MM.1S (cell line): Measurements from ENCODE around the gene PTPRN2.

Experiments
- DNase-seq: peaks from one replicate; pipeline ENCODE4 v3.0.0-alpha.2; 2015
- H2AFZ ChIP-seq: fragments of 300-600 bp; sonication (generic); 2 replicates; pipeline ENCODE4 v1.6.0; 2016; ENCODE audit warnings: antibody characterized with exemption, low read length
- H3F3A ChIP-seq: fragments of 300-600 bp; sonication (generic); 2 replicates; pipeline ENCODE4 v1.6.1; 2016; ENCODE audit warnings: mild to moderate bottlenecking, antibody characterized with exemption, low read length, moderate library complexity, mixed read lengths; ENCODE audit not compliant: insufficient read depth
- H3K27ac ChIP-seq: fragments of 300-600 bp; sonication (generic); 2 replicates; pipeline ENCODE4 v1.5.1; 2016; ENCODE audit warnings: mild to moderate bottlenecking, low read length
- H3K27me3 ChIP-seq: fragments of 300-600 bp; sonication (generic); replicated peaks from 2 replicates; pipeline ENCODE4 v1.6.0; 2016; ENCODE audit warnings: low read length; ENCODE audit not compliant: insufficient read depth
- H3K36me3 ChIP-seq: fragments of 300-600 bp; sonication (generic); replicated peaks from 2 replicates; pipeline ENCODE4 v1.6.1; 2016; ENCODE audit warnings: mild to moderate bottlenecking, low read length, mixed read lengths; ENCODE audit not compliant: insufficient read depth
- H3K4me1 ChIP-seq: fragments of 300-600 bp; sonication (generic); 2 replicates; pipeline ENCODE4 v1.6.1; 2016; ENCODE audit warnings: low read length, mixed read lengths
- H3K4me2 ChIP-seq: fragments of 300-600 bp; sonication (generic); 2 replicates; pipeline ENCODE4 v1.6.0; 2016; ENCODE audit warnings: low read depth, low read length
- H3K4me3 ChIP-seq: fragments of 300-600 bp; sonication (generic); 2 replicates; pipeline ENCODE4 v1.5.1; 2016; ENCODE audit warnings: low read length, mixed read lengths
- H3K79me2 ChIP-seq: fragments of 300-600 bp; sonication (generic); 2 replicates; pipeline ENCODE4 v1.6.1; 2016; ENCODE audit warnings: mixed run types, low read length, mixed read lengths
- H3K9ac ChIP-seq: fragments of 300-600 bp; sonication (generic); 2 replicates; pipeline ENCODE4 v1.6.1; 2016; ENCODE audit warnings: low read length, mixed read lengths
- H3K9me2 ChIP-seq: fragments of 300-600 bp; sonication (generic); replicated peaks from 2 replicates; pipeline ENCODE4 v1.6.1; 2016; ENCODE audit warnings: mild to moderate bottlenecking, low read length, mixed read lengths; ENCODE audit not compliant: insufficient read depth
- H3K9me3 ChIP-seq: fragments of 300-600 bp; sonication (generic); replicated peaks from 2 replicates; pipeline ENCODE4 v1.6.1; 2016; ENCODE audit warnings: mild to moderate bottlenecking, low read length, mixed read lengths; ENCODE audit not compliant: insufficient read depth
- H4K20me1 ChIP-seq: fragments of 300-600 bp; sonication (generic); 2 replicates; pipeline ENCODE4 v1.6.1; 2016; ENCODE audit warnings: mild to moderate bottlenecking, low read length, moderate library complexity, mixed read lengths; ENCODE audit not compliant: insufficient read depth
- EZH2 ChIP-seq: fragments of 300-600 bp; sonication (generic); optimal IDR thresholded peaks from 2 replicates; pipeline ENCODE3; 2017; ENCODE audit warnings: low read depth, mild to moderate bottlenecking, antibody characterized with exemption, low read length, mixed read lengths
- EZH2phosphoT487 ChIP-seq: fragments of 300-600 bp; sonication (generic); IDR thresholded peaks from 2 replicates; pipeline ENCODE4 v1.6.1; 2018; ENCODE audit warnings: antibody characterized with exemption, low read length
- TF ChIP-seq, protein P1 (sequence below): fragments of 300-600 bp; sonication (generic); IDR thresholded peaks from 2 replicates; pipeline ENCODE4 v1.5.1; 2016; ENCODE audit warnings: antibody characterized with exemption, low read length, mixed read lengths

The PTPRN2 gene

GRCh38 chr7:157840174-157840913 is 747.3 kb downstream of the PTPRN2 start:
- H3K9me3 ChIP-seq, result no peaks in the 10 kb centered on the region
- no peaks in the 10 kb centered on the region for H3F3A ChIP-seq
- no peak for DNase-seq
- no peaks in the 10 kb centered on the region for H3K79me2 ChIP-seq
- H3K4me1 ChIP-seq, result no peaks in the 10 kb centered on the region
- no peak overlapping the region for H3K4me3 ChIP-seq
- no peaks in the 10 kb centered on the region for H4K20me1 ChIP-seq
- no peaks in the 10 kb centered on the region for H3K9me2 ChIP-seq
- no peak overlapping the region for H3K4me2 ChIP-seq
- peaks cover 66% of the 10 kb centered on the region for H3K27me3 ChIP-seq
- TF ChIP-seq, protein P1, sequence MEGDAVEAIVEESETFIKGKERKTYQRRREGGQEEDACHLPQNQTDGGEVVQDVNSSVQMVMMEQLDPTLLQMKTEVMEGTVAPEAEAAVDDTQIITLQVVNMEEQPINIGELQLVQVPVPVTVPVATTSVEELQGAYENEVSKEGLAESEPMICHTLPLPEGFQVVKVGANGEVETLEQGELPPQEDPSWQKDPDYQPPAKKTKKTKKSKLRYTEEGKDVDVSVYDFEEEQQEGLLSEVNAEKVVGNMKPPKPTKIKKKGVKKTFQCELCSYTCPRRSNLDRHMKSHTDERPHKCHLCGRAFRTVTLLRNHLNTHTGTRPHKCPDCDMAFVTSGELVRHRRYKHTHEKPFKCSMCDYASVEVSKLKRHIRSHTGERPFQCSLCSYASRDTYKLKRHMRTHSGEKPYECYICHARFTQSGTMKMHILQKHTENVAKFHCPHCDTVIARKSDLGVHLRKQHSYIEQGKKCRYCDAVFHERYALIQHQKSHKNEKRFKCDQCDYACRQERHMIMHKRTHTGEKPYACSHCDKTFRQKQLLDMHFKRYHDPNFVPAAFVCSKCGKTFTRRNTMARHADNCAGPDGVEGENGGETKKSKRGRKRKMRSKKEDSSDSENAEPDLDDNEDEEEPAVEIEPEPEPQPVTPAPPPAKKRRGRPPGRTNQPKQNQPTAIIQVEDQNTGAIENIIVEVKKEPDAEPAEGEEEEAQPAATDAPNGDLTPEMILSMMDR, result no peak
- no peak for TF ChIP-seq EZH2
- no peak for TF ChIP-seq EZH2phosphoT487
- H3K9ac ChIP-seq, result no peak overlapping the region
- H3K27ac ChIP-seq, result no peak overlapping the region
- H3K36me3 ChIP-seq, result no peaks in the 10 kb centered on the region
- H2AFZ ChIP-seq, result no peak overlapping the region

DNA sequence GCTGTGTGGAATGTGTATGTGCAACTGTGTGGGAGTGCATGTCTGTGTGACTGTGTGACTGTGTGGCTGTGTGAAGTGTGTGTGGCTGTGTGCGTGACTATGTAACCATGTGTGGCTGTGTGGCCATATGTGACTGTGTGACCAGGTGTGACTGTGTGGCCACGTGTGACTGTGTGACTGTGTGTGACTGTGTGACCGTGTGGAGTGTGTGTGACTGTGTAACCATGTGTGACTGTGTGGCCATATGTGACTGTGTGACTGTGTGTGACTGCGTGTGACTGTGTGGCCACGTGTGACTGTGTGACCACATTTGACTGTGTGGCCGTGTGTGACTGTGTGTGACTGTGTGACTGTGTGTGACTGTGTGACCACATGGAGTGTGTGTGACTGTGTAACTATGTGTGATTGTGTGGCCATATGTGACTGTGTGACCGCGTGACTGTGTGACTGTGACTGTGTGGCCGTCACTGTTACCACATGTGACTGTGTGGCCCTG is 747.9 kb downstream of the PTPRN2 start:
- Histone ChIP-seq H3K27ac (no peak overlapping the region), H2AFZ (no peak overlapping the region)

DNA sequence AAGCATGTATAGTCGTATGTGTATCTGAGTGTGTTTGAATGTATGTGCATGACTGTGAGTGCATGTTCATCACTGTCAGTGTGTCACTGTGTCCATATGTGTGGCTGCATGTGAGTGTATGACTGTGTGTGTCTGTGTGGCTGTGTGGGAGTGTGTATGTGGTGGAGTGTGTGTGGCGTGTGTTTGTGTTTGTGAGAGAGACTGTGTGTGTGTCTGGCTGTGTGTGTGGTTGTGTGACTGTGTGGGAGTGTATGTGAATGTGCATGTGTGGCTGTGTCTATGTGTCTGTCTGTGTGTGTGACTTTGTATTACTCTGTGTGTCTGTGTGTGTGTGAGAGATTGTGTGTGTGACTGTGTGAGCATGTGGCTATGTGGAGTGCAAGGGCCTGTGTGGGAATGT is 748.4 kb downstream of the PTPRN2 start:
- no peak for DNase-seq
- TF ChIP-seq, protein P1, result no peak
- TF ChIP-seq EZH2, result no peak
- TF ChIP-seq EZH2phosphoT487, result no peak

More for the DNA sequence above, 747.9 kb downstream of the PTPRN2 start:
- Histone ChIP-seq H3K79me2 (no peaks in the 10 kb centered on the region), H3K9me3 (no peaks in the 10 kb centered on the region), H3K9ac (no peak overlapping the region), H4K20me1 (no peaks in the 10 kb centered on the region), H3K4me1 (no peaks in the 10 kb centered on the region), H3K4me2 (no peak overlapping the region), H3K9me2 (no peaks in the 10 kb centered on the region), H3K27me3 (peaks cover 66% of the 10 kb centered on the region), H3K4me3 (no peak overlapping the region), H3F3A (no peaks in the 10 kb centered on the region), H3K36me3 (no peaks in the 10 kb centered on the region)
- DNase-seq, result no peak
- TF ChIP-seq EZH2phosphoT487, result no peak
- TF ChIP-seq, protein P1, result no peak
- no peak for TF ChIP-seq EZH2

More for the DNA sequence above, 748.4 kb downstream of the PTPRN2 start:
- Histone ChIP-seq H2AFZ (no peak overlapping the region), H3K27ac (no peak overlapping the region), H3K9me2 (no peaks in the 10 kb centered on the region), H3K27me3 (peaks cover 65% of the 10 kb centered on the region), H3K4me2 (no peak overlapping the region), H4K20me1 (no peaks in the 10 kb centered on the region), H3K36me3 (no peaks in the 10 kb centered on the region), H3F3A (no peaks in the 10 kb centered on the region), H3K9ac (no peak overlapping the region), H3K4me1 (no peaks in the 10 kb centered on the region), H3K9me3 (no peaks in the 10 kb centered on the region), H3K79me2 (no peaks in the 10 kb centered on the region), H3K4me3 (no peak overlapping the region)
